ENCODE results near the gene ENOX1.

The ENOX1 gene

GRCh38 chr13:43785261-43785649, 1.5 kb downstream of the ENOX1 start:
- DNase-seq, result no peak

DNA sequence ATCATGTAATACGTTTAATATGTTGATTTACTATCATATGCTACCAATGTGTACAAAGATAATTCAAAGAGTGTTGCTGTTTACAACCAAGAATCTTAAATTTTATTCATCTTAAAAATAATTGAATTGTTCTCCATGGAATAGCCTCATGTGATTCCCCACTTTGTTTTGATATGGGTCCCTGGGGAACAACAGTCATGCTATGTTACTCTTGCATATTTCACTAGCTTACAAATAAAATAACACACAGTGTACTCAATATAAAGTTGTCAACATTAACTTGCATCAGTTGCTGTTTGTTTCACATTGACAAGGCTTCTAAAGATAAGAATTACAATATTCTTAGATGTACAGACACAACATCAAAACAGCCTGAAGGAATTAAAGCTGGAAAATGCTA, 2.3 kb downstream of the ENOX1 start:
- no peak for DNase-seq

DNA sequence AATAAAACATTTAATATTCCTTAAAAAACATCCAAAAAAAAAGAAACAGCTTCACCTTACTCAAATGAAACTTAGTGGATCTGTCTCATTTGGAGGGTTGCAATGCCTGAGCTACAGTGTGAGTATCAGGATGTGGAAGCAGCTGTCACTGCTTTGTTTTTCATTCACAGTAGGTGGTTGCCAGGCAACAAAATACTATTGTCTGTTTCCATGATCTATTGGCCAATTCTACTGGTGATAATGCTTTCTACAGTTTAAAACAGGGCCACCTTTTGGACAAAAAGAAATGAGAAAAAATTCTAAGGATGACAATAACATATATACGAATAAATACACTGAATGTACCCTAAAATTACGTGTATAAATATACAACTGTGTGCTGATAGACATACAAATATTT, 3.0 kb downstream of the ENOX1 start:
- no peak for DNase-seq

GRCh38 chr13:43782686-43783085, 4.1 kb downstream of the ENOX1 start:
- no peak for DNase-seq

- DNase-seq, result no peak
Observed at GRCh38 chr13:43780666-43781065, 6.1 kb downstream of the ENOX1 start.

GRCh38 chr13:43776501-43777079, 10.2 kb downstream of the ENOX1 start:
- no peak for DNase-seq

DNA sequence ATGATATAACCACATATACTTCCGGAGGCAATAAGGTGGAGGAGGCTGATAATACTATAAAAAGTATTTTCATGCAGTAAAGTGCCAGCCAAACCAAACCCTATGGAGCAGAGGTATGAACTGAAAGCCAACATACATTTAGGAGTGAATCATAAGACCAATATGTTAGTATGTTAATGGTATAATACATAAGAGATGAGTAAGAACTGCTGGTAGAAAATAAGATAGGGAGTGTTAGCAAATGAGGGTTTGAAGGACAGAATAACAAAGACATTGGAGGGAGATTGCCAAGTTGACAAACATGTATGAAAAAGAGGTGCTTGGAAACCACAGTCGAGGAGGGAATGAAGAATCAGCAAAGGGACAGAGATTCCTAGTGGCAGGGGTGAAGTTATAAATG, 10.8 kb downstream of the ENOX1 start:
- no peak for DNase-seq

DNA sequence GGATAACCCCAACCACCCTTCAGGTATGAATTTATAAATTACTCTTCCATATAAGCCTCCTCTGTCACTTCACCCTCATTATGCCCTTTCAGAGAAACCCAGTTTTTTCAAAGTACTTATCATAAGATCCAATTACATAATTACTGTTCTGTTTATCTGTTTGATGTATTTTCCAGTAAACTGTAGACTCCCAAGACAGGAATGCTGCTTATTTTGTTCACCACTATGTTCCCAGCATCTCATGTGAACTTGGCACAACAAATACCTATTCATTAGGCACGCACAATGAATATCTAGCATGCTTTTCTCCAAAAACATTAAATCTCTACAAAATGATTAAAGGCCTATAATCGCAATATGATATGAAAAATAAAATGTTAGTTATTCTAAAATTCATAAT, 13.2 kb downstream of the ENOX1 start:
- DNase-seq, result no peak

DNA sequence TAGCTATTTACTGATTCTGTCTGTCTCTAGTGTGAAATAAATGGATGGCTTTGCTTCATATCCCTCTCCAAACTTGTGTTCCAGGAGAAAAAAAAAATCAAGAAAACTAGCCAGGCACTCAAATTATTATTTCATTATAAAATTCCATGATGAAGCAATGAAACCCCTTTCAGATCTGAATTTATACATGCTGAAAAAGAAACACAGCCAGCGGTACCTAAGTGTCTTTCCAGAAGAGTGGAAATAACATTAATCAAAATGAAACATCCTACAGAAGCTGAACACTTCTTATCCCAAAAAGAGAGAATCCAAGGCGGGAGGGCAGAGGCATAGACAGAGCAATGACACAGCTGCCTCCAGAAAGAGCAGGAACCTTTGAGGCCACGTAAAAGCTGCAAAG, 15.9 kb downstream of the ENOX1 start:
- no peak for DNase-seq

- no peak for DNase-seq
Observed at GRCh38 chr13:43769529-43769928, 17.2 kb downstream of the ENOX1 start.

DNA sequence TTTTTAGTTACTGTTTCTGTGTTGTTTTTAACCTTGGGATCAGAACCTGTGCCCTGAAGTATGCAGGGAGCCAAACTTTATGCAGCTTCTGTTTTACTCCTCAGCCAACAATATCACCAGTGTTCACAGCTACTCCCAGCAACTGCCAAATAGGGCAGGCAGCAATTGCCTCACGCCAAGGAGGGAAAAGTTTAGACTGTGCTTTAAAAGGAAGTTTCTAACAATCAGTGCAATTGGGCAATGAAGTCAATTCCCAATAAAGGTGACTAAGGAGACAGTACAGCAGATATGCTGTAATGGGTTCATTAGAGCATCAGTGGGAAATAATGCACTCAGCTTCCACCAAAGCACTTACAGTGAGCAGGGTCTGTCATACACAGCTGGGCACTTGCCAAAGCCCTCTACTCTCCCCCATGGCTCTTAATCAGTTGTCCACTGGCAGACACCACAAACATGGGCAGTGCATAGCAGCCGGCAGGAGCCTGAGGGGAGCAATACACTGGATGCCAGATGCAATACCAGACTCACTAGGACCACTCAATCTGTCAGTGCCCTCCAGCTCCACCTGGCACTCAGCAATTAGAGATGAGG, 19.3 kb downstream of the ENOX1 start:
- DNase-seq, result no peak

DNA sequence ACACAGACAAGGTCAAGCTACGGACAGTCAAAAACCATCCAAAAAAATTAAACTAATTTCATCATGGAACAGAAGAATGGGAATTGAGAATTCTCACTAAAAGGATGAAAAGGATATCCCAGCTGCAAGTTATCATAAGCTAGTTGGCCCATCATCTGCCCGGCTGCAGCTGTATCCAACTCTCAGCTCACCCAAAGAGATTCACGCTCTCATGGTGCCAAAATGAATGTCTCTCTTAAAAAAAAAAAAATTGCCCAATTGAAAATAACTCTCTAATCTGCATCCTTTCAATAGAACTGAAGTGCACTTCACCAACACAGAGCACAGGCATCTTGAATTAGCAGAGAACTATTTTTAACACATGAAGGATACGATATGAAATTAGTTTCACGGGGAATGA, 20.0 kb downstream of the ENOX1 start:
- no peak for DNase-seq

DNA sequence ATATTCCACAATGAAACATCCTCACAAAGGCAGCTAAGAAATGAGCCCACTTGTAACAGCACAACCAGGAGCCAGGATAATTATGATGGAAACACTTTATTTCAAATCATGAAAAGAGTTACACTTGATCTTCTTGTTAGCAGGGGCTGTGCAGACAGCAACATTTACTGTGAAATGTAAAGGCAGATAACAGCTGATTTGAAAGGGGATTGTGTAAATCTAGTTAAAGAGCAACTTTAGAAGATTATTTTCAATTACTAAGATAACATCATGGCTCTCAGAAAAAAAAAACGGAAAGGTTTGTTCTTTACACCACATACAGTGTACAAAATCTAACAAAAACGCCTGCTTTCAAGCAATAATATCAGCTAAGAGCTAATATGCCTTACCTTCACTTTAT, 22.4 kb downstream of the ENOX1 start:
- no peak for DNase-seq

GRCh38 chr13:43763143-43763759, 23.5 kb downstream of the ENOX1 start:
- DNase-seq, result no peak

- DNase-seq, result no peak
Observed at GRCh38 chr13:43761616-43762315, 25.0 kb downstream of the ENOX1 start.

DNA sequence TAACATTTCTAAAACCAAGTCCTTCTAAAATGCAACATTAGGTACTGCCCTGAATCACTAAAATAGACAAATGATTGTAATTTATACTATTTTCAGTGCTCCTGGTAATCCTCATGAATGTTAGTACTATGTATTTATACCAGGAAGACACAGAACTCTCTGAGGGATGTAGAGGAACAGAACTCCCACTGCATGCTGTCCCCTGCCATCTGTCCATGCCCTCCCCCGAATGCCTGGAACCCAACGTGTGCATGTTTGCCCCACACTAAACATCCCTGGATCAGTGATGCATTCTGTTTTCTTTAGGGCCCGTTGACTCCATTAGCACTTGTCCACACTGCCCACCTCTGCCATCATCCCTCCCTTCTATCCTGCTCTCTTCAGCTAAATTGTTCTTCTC, 26.5 kb downstream of the ENOX1 start:
- no peak for DNase-seq

- no peak for DNase-seq
Observed at GRCh38 chr13:43758834-43759233, 27.9 kb downstream of the ENOX1 start.

- DNase-seq, result no peak
Observed at GRCh38 chr13:43757266-43757665, 29.5 kb downstream of the ENOX1 start.

DNA sequence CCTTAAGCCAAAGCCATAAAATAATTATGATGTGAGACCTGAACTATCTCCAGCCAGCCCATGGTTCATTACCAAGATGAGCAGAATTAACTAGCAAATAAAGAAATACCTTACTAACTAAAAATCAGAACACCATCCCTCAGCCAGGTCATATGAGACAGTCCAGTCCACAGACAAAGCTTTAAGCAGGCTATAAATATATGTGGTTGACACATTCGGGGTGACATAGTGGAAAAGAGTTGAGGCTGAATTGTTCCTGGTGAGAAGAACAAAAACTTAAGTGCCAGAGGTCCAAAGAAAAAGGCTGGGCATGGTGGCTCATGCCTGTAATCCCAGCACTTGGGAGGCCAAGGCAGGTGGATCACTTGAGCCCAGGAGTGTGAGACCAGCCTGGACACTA, 30.9 kb downstream of the ENOX1 start:
- DNase-seq, result no peak

DNA sequence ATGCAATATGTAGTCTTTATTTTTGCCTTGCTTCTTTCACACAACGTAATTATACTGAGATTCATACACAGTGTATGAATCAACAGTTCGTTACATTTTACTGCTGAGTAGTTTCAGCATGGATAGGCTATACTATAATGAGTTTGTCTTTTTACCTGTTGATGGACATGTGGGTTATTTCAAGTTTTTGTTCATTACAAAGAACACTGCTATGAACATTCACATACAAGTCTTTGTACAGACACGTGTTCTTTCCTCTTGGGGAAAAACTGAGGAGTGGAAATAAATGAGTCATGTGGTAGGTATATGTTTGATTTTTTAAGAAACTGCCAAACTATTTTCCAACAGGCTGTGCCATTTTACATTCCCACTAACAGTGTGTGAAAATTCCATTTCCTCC, 35.1 kb downstream of the ENOX1 start:
- DNase-seq, result no peak

DNA sequence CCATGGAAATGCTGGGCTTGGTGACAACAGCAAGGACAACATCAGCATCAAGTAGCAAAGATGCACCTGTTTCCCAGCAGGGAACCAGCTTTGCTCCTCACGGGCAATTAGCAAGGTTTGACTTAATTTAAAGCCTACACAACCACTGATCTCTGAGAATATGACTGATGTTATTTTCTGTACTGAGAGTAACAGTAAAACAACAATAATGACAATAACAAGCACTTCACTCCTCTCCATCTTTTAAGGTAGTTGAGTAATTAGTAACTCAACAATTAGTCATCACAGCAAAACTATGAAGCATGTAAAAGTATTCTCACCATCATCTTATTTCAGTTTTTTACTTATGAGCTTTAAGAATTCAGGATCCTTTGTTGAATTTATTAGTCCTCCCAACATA, 37.3 kb downstream of the ENOX1 start:
- no peak for DNase-seq

DNA sequence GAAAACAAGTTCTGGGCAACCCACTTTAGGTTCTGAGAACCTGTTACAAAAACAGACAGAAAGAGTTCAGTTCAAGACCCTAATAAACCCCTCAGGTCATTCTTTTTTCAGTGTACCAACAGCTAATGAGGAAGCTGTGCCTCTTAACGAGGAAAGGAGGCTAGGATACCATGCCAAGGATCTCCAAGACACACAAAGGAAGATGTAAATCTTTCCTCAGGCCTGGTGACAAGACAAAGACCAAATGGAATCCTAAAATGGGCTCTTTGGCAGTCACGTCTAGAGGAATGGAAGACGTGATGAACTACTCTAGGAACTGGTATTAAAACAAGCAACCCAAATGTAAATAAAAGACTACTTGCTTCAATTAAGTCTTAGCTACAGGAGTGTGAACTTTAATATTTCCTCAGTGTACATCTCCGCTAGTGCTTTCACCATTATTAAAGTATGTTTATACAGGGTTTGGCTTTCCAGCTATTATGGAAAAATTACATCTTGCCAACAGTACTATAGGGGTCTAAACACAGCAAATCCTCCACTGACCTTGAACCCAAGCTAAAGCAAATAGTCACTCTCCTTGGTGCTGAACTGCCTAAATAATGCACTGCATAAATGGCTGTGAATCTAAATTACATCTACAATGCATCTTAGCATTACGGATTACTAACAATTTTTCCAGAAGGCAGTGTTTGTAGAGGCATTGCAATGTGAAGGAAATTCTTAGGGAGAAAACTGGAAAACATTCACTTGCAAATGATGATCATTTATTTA, 42.3 kb downstream of the ENOX1 start:
- no peak for DNase-seq

GRCh38 chr13:43742911-43743310, 43.9 kb downstream of the ENOX1 start:
- no peak for DNase-seq
